Measurements from ENCODE around the gene SYS1.

DNA sequence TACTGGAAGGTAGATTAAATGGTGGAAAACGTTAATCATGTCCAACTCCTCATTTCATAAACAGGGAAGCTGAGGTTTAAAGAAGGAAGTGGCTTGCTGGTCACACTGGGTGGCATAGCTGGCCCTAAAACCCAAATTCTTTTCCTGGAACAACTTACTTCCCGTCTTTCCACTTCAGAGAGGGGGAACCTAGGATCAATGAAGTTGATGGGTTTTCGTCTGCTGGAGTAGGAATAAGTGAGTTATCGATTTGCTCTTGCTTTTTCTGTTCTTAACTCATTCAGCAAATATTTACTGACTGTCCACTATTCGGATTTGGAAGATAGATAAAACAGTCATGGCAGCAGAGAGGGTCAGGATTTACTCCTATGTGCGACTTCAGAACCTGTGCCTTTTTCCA, 1.2 kb upstream of the SYS1 start:
- no peak for TF ChIP-seq EZH2phosphoT487 (IDR thresholded peaks at IDR 0.05)
- TF ChIP-seq, protein P1, sequence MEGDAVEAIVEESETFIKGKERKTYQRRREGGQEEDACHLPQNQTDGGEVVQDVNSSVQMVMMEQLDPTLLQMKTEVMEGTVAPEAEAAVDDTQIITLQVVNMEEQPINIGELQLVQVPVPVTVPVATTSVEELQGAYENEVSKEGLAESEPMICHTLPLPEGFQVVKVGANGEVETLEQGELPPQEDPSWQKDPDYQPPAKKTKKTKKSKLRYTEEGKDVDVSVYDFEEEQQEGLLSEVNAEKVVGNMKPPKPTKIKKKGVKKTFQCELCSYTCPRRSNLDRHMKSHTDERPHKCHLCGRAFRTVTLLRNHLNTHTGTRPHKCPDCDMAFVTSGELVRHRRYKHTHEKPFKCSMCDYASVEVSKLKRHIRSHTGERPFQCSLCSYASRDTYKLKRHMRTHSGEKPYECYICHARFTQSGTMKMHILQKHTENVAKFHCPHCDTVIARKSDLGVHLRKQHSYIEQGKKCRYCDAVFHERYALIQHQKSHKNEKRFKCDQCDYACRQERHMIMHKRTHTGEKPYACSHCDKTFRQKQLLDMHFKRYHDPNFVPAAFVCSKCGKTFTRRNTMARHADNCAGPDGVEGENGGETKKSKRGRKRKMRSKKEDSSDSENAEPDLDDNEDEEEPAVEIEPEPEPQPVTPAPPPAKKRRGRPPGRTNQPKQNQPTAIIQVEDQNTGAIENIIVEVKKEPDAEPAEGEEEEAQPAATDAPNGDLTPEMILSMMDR (IDR thresholded peaks at IDR 0.05), result no peak
